Skin of body (tissue), 2 donors: ENCODE data around the gene ARHGAP30. TPM values are rescaled to one million over a fixed set of nuclear protein-coding genes. Genes with fewer than 3 reads are reported as not detected.

Source experiments
- DNase-seq: peaks from one replicate; lab custom pipeline; 2025; lab: John Stamatoyannopoulos, UW
- total RNA-seq: library from RNA; depleted of rRNA; stranded (reverse); fragments of >200 nt; gene quantifications from one replicate; pipeline ENCODE4 v1.2.3, GENCODE V29; 2014

Gene ARHGAP30
- total RNA-seq, 1 donor from 2014 or later: 7.9 TPM

- no peak for DNase-seq
Measured at GRCh38 chr1:161091093-161091492, 21.4 kb upstream of the ARHGAP30 start.

- DNase-seq: no peak
Measured at GRCh38 chr1:161090617-161091016, 20.9 kb upstream of the ARHGAP30 start.

- DNase-seq: no peak
Measured at GRCh38 chr1:161089938-161090337, 20.2 kb upstream of the ARHGAP30 start.

- no peak for DNase-seq
Measured at GRCh38 chr1:161089251-161089924, 19.7 kb upstream of the ARHGAP30 start, which contains the start of gene NECTIN4. TSS of gene NECTIN4 (minus strand) at chr1:161089558. CDS start at chr1:161089296, 262 bp downstream.

GRCh38 chr1:161088587-161089110 lies 19.0 kb upstream of the ARHGAP30 start:
- DNase-seq: no peak

GRCh38 chr1:161086457-161086856 lies 16.8 kb upstream of the ARHGAP30 start:
- DNase-seq: no peak

GRCh38 chr1:161085165-161085564 lies 15.5 kb upstream of the ARHGAP30 start:
- DNase-seq: no peak

GRCh38 chr1:161084597-161084988 lies 14.9 kb upstream of the ARHGAP30 start:
- DNase-seq: no peak

GRCh38 chr1:161083748-161084596 lies 14.3 kb upstream of the ARHGAP30 start:
- no peak for DNase-seq

GRCh38 chr1:161082996-161083747 lies 13.5 kb upstream of the ARHGAP30 start:
- no peak for DNase-seq

GRCh38 chr1:161082483-161082882 lies 12.8 kb upstream of the ARHGAP30 start:
- no peak for DNase-seq

GRCh38 chr1:161081519-161081918 lies 11.8 kb upstream of the ARHGAP30 start:
- no peak for DNase-seq

- no peak for DNase-seq
Measured at GRCh38 chr1:161080441-161081405, 11.0 kb upstream of the ARHGAP30 start.

GRCh38 chr1:161079436-161080110 lies 9.9 kb upstream of the ARHGAP30 start:
- no peak for DNase-seq

GRCh38 chr1:161077426-161077825 lies 7.7 kb upstream of the ARHGAP30 start:
- no peak for DNase-seq

GRCh38 chr1:161076410-161076809 lies 6.7 kb upstream of the ARHGAP30 start:
- no peak for DNase-seq

- no peak for DNase-seq
Measured at GRCh38 chr1:161074676-161075368, 5.1 kb upstream of the ARHGAP30 start.

- DNase-seq: no peak
Measured at GRCh38 chr1:161073474-161074121, 3.9 kb upstream of the ARHGAP30 start.
